GM19351 (cell line): ENCODE results near the gene SPRED2.
A peak's percentile ranks its signal among the peaks of the same experiment; 100 is the strongest.

Source experiments
- ATAC-seq: cut with Tn5 transposase; IDR thresholded peaks from one replicate; pipeline ENCODE4 v1.9.1; 2021; ENCODE audit warnings: mild to moderate bottlenecking, moderate library complexity; ENCODE audit not compliant: unreplicated experiment

The SPRED2 gene

GRCh38 chr2:65442420-65443020 lies 10.1 kb upstream of the SPRED2 start:
- no peak for ATAC-seq

GRCh38 chr2:65438137-65438899 lies 5.9 kb upstream of the SPRED2 start:
- ATAC-seq: no peak

- ATAC-seq: no peak
These were observed 5.2 kb upstream of the SPRED2 start for GRCh38 chr2:65437392-65438135.

- peak; percentile 79 for ATAC-seq
These were observed 4.4 kb upstream of the SPRED2 start for GRCh38 chr2:65436824-65437221.

GRCh38 chr2:65436169-65436823 lies 3.9 kb upstream of the SPRED2 start:
- ATAC-seq: peak; percentile 28

- ATAC-seq: peak; percentile 16
These were observed 3.3 kb upstream of the SPRED2 start for GRCh38 chr2:65435625-65436168.

GRCh38 chr2:65434592-65435241 lies 2.3 kb upstream of the SPRED2 start:
- no peak for ATAC-seq

GRCh38 chr2:65431421-65432226 lies 775 bp downstream of the SPRED2 start:
- peak; percentile 38 for ATAC-seq

- ATAC-seq: peak; percentile 23
These were observed 1.6 kb downstream of the SPRED2 start for GRCh38 chr2:65430603-65431420.

- no peak for ATAC-seq
These were observed 2.4 kb downstream of the SPRED2 start for GRCh38 chr2:65429786-65430602.

- no peak for ATAC-seq
These were observed 4.9 kb downstream of the SPRED2 start for GRCh38 chr2:65427532-65427931.

- ATAC-seq: no peak
These were observed 7.1 kb downstream of the SPRED2 start for GRCh38 chr2:65425276-65425675.

- no peak for ATAC-seq
These were observed 8.0 kb downstream of the SPRED2 start for GRCh38 chr2:65424391-65424790.

GRCh38 chr2:65421432-65421748 lies 11.0 kb downstream of the SPRED2 start:
- no peak for ATAC-seq

GRCh38 chr2:65420712-65421431 lies 11.5 kb downstream of the SPRED2 start:
- peak; percentile 80 for ATAC-seq

- ATAC-seq: no peak
These were observed 14.8 kb downstream of the SPRED2 start for GRCh38 chr2:65417509-65418085.

- ATAC-seq: no peak
These were observed 15.5 kb downstream of the SPRED2 start for GRCh38 chr2:65416945-65417344.
